ENCODE measurements around the gene C14orf180. TPM values are rescaled to one million over a fixed set of nuclear protein-coding genes. Genes with fewer than 3 reads are reported as not detected.

C14orf180 gene
- total RNA-seq, 1 experiment from 2014 or later, result not detected

DNA sequence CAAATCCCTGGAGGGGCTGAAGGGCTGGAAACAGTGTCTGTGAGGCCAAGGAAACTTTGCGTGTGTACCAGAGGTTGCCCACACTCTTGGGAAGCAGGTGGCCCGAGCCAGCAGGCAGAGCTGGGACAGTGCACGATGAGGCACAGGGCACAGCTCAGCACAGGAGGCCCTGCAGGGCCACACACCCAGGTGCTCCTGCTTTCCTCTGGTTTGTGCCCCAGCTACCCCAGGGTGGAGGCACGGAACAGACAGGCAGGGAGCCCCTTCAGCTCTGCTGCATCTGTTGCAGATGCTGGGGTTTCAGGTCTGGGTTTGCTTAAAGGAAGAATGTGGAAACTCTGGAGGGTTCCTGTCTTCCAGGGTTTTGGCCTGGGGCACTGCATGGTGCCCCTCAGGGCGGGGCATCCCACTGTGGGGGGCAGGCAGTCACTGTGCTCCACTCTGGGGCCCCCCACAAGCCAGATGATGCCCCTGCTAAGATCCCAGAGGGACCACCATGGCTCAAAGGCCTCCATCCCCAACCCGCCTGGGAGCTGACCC is 16.4 kb downstream of the C14orf180 start:
- DNase-seq (ENCODE audit: low read depth, low spot score) (no peak), ATAC-seq (peak; percentile 32; the same call in 1 of the 2 replicates)
- TF ChIP-seq, protein P1, sequence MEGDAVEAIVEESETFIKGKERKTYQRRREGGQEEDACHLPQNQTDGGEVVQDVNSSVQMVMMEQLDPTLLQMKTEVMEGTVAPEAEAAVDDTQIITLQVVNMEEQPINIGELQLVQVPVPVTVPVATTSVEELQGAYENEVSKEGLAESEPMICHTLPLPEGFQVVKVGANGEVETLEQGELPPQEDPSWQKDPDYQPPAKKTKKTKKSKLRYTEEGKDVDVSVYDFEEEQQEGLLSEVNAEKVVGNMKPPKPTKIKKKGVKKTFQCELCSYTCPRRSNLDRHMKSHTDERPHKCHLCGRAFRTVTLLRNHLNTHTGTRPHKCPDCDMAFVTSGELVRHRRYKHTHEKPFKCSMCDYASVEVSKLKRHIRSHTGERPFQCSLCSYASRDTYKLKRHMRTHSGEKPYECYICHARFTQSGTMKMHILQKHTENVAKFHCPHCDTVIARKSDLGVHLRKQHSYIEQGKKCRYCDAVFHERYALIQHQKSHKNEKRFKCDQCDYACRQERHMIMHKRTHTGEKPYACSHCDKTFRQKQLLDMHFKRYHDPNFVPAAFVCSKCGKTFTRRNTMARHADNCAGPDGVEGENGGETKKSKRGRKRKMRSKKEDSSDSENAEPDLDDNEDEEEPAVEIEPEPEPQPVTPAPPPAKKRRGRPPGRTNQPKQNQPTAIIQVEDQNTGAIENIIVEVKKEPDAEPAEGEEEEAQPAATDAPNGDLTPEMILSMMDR (IDR thresholded peaks at IDR 0.05), result no peak
- no peak for TF ChIP-seq TCF7L2 (IDR thresholded peaks at IDR 0.05; ENCODE audit: low read depth, low read length)
- no peak for TF ChIP-seq SIN3A (IDR thresholded peaks at IDR 0.05; ENCODE audit: borderline replicate concordance, insufficient read depth, low read depth, low read length)
- no peak for TF ChIP-seq POLR2AphosphoS5 (IDR thresholded peaks at IDR 0.05; ENCODE audit: low read depth, low read length)
- TF ChIP-seq REST (IDR thresholded peaks at IDR 0.05; ENCODE audit: insufficient read depth in 1 of 2, low read depth in 2 of 2, low read length in 1 of 2), result no peak
- in situ Hi-C loops (cut with HindIII; ENCODE audit: low pct_unique_long_range_greater_than_20kb, low sequenced_read_pairs), result no loop called here
- no TSS peak for BruUV-seq (replicated peaks)
- no peaks in the 10 kb centered on the region for H3K27me3 ChIP-seq (ENCODE audit: control insufficient read depth, insufficient read depth, low read length)
- no peaks in the 10 kb centered on the region for H3K36me3 ChIP-seq (ENCODE audit: control insufficient read depth, insufficient read depth, low read length)
- no peaks in the 10 kb centered on the region for H3K4me1 ChIP-seq (ENCODE audit: control insufficient read depth, insufficient read depth, low read length)
- ChIA-PET POLR2A (no interaction called here), CTCF (no interaction called here)
- intact Hi-C loops (cut with micrococcal nuclease; ENCODE audit: unreplicated experiment), result no loop called here
- H3K27ac ChIP-seq (ENCODE audit: low read length), result no peak overlapping the region
- H3K4me3 ChIP-seq (ENCODE audit: low read depth in 2 of 2, low read length in 2 of 2), result no peak overlapping the region
- H3K9me3 ChIP-seq (ENCODE audit: control insufficient read depth, insufficient read depth, low read depth, low read length), result no peaks in the 10 kb centered on the region

- Histone ChIP-seq H3K4me1 (ENCODE audit: control insufficient read depth, insufficient read depth, low read length) (no peaks in the 10 kb centered on the region), H3K36me3 (ENCODE audit: control insufficient read depth, insufficient read depth, low read length) (no peaks in the 10 kb centered on the region), H3K27ac (ENCODE audit: low read length) (no peak overlapping the region), H3K4me3 (ENCODE audit: low read depth in 2 of 2, low read length in 2 of 2) (no peak overlapping the region), H3K9me3 (ENCODE audit: control insufficient read depth, insufficient read depth, low read depth, low read length) (no peaks in the 10 kb centered on the region), H3K27me3 (ENCODE audit: control insufficient read depth, insufficient read depth, low read length) (no peaks in the 10 kb centered on the region)
- in situ Hi-C loops (cut with HindIII; ENCODE audit: low pct_unique_long_range_greater_than_20kb, low sequenced_read_pairs) (no loop called here), intact Hi-C loops (cut with micrococcal nuclease; ENCODE audit: unreplicated experiment) (no loop called here)
- no peak for TF ChIP-seq SIN3A (IDR thresholded peaks at IDR 0.05; ENCODE audit: borderline replicate concordance, insufficient read depth, low read depth, low read length)
- no peak for TF ChIP-seq POLR2AphosphoS5 (IDR thresholded peaks at IDR 0.05; ENCODE audit: low read depth, low read length)
- no peak for TF ChIP-seq REST (IDR thresholded peaks at IDR 0.05; ENCODE audit: insufficient read depth in 1 of 2, low read depth in 2 of 2, low read length in 1 of 2)
- TF ChIP-seq, protein P1 (IDR thresholded peaks at IDR 0.05), result no peak
- TF ChIP-seq TCF7L2 (IDR thresholded peaks at IDR 0.05; ENCODE audit: low read depth, low read length), result no peak
- ATAC-seq, result peak; percentile 26; the same call in 1 of the 2 replicates
- DNase-seq (ENCODE audit: low read depth, low spot score), result no peak
- ChIA-PET POLR2A (no interaction called here), CTCF (no interaction called here)
- BruUV-seq (replicated peaks), result no TSS peak
Observed at GRCh38 chr14:104596451-104596918, 16.9 kb downstream of the C14orf180 start.
